Renal cortical epithelial cell (primary cell): Measurements from ENCODE around the gene DCC. TPM values are rescaled to one million over a fixed set of nuclear protein-coding genes. Genes with fewer than 3 reads are reported as not detected.
A peak's percentile ranks its signal among the peaks of the same experiment; 100 is the strongest.
"Not testable (repeated sequence)": the region's sequence is repeated elsewhere in the genome, so short reads cannot be mapped to it uniquely, and the experiment has no call there.

Experiments
- DNase-seq: peaks from one replicate; pipeline ENCODE4 v3.0.0-alpha.2; 2011; ENCODE audit warnings: low read depth
- total RNA-seq: library from RNA; depleted of rRNA; stranded (reverse); fragments of >200 nt; gene quantifications from 2 replicates; pipeline ENCODE4 v1.2.3, GENCODE V29; 2014

DCC gene
- total RNA-seq, 1 donor from 2014 or later = not detected

DNA sequence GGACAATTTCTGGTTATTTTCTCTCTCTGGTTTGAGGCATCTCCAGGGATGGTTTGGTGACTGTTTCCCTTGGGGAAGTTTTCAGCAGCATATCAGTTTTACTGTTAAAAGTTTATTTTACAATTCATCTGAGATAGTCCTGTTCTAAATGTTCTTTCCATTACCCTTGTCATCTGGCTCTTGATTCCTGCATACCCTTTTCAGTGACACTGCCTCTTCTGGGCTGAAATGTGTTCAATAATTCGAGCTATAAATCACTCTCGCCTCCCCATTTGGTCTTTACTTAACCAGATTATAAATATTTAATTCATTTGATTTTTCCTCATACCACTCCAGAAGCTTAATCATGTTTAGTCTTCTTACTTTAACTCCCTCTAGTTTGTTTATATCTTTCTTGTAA lies 9.5 kb downstream of the DCC start:
- no peak for DNase-seq

- DNase-seq = no peak
Measured at GRCh38 chr18:52352920-52353319, 12.9 kb downstream of the DCC start.

GRCh38 chr18:52353589-52353988 lies 13.6 kb downstream of the DCC start:
- DNase-seq = no peak

- DNase-seq = no peak
Measured at GRCh38 chr18:52363861-52364260, 23.9 kb downstream of the DCC start.

- DNase-seq = not testable (repeated sequence)
Measured at GRCh38 chr18:52366851-52367250, 26.9 kb downstream of the DCC start.

- no peak for DNase-seq
Measured at GRCh38 chr18:52367953-52368742, 28.2 kb downstream of the DCC start.

- no peak for DNase-seq
Measured at GRCh38 chr18:52370841-52371240, 30.8 kb downstream of the DCC start.

- DNase-seq = peak; percentile 52
Measured at GRCh38 chr18:52376104-52376503, 36.1 kb downstream of the DCC start.

DNA sequence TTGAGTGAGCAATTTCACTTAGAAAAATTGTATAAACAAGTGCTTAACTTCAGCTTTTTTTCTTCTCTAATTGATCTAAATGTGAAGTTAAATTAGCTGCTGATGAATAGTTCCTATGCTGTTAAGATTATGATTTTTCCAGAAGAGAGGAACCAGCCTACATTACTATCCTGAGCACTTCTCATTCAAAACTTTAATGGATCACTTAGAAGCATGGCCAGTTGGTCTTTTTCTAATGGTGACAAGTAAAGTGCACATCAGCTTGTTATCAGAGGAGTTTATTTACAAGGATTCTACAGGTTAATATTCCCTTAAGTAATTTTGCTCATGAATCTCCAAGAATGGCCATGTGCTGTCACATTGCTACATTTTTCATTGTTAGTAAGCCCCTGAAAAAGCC lies 37.1 kb downstream of the DCC start:
- DNase-seq = no peak

GRCh38 chr18:52386306-52386705 lies 46.3 kb downstream of the DCC start:
- no peak for DNase-seq

DNA sequence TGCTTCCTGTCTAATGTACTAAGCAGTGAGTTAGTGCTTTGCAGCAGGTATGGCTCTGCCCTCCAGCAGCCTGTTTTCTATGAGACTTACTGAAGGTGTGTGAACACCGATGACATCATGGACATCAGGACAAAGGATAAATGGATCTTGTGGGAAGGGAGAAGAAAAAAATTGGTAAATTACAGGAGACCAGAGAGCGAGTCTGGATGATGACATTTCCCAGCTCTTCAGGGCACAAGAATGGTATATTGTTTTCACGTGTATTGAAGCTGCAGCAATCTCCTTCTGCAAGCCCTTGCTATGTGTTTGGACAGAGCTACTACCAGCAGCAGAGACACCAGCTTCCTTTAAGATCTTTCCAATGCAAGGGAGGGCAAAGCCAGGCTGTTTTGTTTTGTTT lies 47.2 kb downstream of the DCC start:
- no peak for DNase-seq

GRCh38 chr18:52391810-52392559 lies 52.0 kb downstream of the DCC start:
- DNase-seq = no peak

GRCh38 chr18:52394602-52395001 lies 54.6 kb downstream of the DCC start:
- DNase-seq = peak; percentile 86

GRCh38 chr18:52395146-52395852 lies 55.3 kb downstream of the DCC start:
- DNase-seq = no peak

- DNase-seq = peak; percentile 64
Measured at GRCh38 chr18:52401236-52401635, 61.2 kb downstream of the DCC start.

DNA sequence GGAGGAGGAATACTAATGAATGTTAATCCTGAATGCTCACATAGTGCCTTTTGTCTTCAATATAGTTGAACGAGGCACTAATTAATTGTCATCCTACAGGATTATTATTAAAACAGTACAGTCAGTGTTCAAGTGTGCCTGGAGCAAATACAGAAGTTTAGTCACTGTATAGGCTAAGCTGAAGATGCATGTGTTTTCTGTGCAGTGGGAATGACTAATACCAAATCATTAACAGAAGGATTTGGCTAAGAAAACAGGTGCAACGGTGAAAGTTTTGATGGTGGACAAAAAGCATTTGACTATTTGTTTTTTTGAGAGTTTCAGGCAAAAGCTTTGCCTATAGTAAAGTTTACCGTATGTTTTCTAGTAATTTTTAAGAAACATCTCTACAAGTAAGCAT lies 62.8 kb downstream of the DCC start:
- peak; percentile 21 for DNase-seq

DNA sequence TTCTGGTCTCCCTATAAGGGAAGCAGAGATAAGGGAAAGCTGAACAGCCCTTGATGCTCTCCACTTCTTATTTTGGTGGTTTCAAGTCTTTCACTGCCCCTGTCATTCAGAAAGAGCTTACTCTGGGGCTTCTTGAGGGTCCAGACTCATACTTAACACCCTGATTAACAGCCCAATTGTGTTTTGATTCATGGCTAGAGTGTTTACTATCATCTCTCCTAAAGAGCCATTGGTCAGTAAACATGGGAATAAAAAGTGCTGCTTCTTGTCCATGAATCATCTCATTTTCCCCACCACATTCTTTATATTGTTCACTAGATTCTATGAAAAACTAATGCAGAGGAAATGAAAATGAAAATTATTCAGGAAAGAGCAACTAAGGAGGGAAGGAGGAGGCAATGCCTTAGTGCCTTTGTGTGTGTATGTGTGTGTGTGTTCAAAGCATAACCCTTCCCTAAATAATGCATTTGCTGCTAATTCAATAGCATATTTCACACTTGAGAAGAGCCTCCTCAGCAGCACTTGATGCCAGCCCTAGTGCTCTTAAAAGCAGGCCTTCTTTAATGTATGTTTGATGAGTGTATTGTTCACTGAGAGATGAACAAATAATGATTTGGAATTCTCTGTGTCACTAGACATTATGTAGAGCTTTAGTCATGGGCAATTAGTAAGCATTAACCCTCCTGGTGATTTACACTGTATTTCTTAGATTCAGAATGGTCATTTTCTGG lies 63.5 kb downstream of the DCC start:
- no peak for DNase-seq

GRCh38 chr18:52408800-52409302 lies 68.9 kb downstream of the DCC start:
- no peak for DNase-seq

DNA sequence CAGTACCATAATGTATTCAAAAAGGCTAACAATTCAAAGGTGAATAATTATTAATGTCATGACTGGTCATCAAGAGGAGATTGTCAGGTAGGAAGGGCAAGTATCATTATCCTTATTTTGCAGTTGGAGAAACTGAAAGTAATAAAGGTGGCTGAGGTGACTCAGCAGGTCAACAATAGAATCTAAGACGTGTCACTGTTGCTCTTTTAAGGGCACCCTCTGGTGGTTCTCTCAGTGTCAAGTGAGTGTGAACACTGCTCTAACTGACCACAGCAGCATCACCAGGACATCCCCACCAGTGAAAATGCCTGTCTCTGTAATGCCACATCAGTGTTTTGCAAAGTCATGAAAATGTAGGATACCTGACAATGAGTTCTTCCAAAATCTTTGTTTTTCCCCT lies 69.7 kb downstream of the DCC start:
- DNase-seq = peak; percentile 55

GRCh38 chr18:52415131-52415530 lies 75.1 kb downstream of the DCC start:
- no peak for DNase-seq

GRCh38 chr18:52422985-52423601 lies 83.1 kb downstream of the DCC start:
- DNase-seq = peak; percentile 6
